GM06990 (cell line): Measurements from ENCODE around the gene TRAF3.

ENCODE experiments used
- DNase-seq: peaks from one replicate; pipeline ENCODE4 v3.0.0-alpha.2; 2011; ENCODE audit not compliant: insufficient read length; ENCODE audit errors: extremely low read depth
- H3K27me3 ChIP-seq: replicated peaks from 2 replicates; pipeline ENCODE4 v1.6.0; 2011; ENCODE audit warnings: low read length; ENCODE audit not compliant: control insufficient read depth, insufficient read depth
- H3K36me3 ChIP-seq: 2 replicates; pipeline ENCODE4 v1.5.1; 2011; ENCODE audit warnings: low read length; ENCODE audit not compliant: control insufficient read depth, insufficient read depth
- H3K4me3 ChIP-seq: replicated peaks from 2 replicates; pipeline ENCODE4 v1.5.1; 2011; ENCODE audit warnings: low read depth, mild to moderate bottlenecking, control low read depth, low read length
- TF ChIP-seq, protein P1 (sequence below): IDR thresholded peaks from 2 replicates; pipeline ENCODE4 v1.5.1; 2011; ENCODE audit warnings: low read length, control low read depth, mild to moderate bottlenecking, inconsistent platforms; ENCODE audit not compliant: insufficient read depth, poor library complexity, severe bottlenecking

Gene TRAF3

DNA sequence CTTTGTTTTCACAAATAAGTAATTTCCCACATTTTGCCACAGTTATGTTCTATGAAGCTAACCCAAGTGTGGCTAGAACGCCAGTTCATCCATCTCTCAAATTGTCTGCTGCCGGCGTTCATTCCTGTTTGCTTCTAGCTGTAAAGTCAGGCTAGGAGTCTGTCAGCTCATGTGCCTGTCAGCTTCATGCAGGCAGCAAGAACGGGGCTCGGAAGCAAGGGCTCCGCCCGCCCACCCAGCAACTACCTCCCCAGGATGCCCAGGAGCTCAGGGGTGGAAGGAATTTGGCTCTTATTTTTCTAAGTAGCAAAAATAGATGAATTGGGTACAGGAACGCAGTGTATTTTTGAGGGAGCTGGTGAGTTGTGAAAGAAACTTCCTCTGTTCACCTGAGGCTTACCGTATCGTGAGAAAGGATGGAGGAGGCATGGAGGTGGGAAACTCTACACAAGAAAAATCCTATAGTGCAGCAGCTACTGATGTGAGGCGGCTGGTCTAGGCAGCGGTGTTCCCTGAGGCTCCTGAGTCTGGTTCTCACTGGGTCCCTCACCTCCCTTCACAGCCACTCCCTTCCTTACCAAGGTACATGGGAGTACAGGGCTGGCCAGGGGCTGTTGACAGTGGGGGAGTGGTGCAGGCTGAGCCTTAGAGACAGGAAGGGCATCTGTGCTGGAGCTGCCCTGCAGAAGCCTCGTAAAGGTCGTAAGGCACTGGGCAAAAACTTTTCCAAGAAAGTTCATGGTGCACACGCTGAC lies 90.8 kb downstream of the TRAF3 start:
- TF ChIP-seq, protein P1, sequence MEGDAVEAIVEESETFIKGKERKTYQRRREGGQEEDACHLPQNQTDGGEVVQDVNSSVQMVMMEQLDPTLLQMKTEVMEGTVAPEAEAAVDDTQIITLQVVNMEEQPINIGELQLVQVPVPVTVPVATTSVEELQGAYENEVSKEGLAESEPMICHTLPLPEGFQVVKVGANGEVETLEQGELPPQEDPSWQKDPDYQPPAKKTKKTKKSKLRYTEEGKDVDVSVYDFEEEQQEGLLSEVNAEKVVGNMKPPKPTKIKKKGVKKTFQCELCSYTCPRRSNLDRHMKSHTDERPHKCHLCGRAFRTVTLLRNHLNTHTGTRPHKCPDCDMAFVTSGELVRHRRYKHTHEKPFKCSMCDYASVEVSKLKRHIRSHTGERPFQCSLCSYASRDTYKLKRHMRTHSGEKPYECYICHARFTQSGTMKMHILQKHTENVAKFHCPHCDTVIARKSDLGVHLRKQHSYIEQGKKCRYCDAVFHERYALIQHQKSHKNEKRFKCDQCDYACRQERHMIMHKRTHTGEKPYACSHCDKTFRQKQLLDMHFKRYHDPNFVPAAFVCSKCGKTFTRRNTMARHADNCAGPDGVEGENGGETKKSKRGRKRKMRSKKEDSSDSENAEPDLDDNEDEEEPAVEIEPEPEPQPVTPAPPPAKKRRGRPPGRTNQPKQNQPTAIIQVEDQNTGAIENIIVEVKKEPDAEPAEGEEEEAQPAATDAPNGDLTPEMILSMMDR, result no peak
- H3K36me3 ChIP-seq, result peaks cover 25% of the 10 kb centered on the region
- H3K4me3 ChIP-seq, result no peak overlapping the region
- H3K27me3 ChIP-seq, result no peaks in the 10 kb centered on the region
- no peak for DNase-seq

DNA sequence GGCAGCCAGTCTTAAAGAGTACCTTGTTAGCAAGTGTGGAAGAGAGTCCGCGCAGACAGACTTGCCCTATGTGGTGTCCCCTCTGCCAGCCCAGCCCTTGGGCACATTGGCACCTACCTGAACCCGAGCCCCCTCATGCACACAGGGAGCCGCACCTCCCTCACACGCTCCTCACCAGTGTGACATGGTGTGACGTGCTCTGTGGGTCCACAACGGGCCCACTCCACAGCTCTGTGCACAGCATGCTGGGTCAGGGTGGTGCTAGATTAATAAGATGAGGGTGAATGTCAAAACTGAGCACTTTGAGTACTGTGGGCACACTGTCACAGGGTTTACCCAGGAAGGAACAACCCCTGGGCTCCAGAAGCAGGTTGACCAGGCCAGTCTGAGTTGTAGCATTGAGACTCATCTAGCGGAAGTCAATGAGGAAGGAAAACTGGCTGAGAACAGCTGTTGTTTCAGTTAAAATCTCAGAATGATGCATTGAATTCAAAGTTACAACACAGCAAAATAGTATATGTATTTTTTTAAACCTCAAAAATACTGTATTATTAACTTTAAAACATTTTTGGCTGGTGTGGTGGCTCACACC lies 91.8 kb downstream of the TRAF3 start:
- Histone ChIP-seq H3K27me3 (no peaks in the 10 kb centered on the region), H3K36me3 (peaks cover 26% of the 10 kb centered on the region), H3K4me3 (no peak overlapping the region)
- TF ChIP-seq, protein P1, result no peak
- DNase-seq, result no peak

DNA sequence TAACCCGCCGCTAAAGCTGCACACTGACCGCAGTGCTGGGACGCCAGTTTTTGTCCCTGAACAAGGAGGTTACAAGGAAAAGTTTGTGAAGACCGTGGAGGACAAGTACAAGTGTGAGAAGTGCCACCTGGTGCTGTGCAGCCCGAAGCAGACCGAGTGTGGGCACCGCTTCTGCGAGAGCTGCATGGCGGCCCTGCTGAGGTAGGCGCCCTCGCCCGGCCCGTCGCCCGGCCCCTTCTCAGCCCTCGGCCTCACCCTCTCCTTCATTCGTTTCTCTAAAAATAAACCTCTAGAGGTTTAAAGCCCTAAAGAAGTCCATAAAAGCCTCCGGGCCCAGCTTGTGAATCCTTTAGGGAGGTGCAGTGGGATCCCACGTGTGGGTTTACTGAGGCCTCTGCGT lies 93.0 kb downstream of the TRAF3 start:
- H3K27me3 ChIP-seq, result no peaks in the 10 kb centered on the region
- H3K4me3 ChIP-seq, result no peak overlapping the region
- TF ChIP-seq, protein P1, result no peak
- no peak for DNase-seq
- H3K36me3 ChIP-seq, result peaks cover 27% of the 10 kb centered on the region

DNA sequence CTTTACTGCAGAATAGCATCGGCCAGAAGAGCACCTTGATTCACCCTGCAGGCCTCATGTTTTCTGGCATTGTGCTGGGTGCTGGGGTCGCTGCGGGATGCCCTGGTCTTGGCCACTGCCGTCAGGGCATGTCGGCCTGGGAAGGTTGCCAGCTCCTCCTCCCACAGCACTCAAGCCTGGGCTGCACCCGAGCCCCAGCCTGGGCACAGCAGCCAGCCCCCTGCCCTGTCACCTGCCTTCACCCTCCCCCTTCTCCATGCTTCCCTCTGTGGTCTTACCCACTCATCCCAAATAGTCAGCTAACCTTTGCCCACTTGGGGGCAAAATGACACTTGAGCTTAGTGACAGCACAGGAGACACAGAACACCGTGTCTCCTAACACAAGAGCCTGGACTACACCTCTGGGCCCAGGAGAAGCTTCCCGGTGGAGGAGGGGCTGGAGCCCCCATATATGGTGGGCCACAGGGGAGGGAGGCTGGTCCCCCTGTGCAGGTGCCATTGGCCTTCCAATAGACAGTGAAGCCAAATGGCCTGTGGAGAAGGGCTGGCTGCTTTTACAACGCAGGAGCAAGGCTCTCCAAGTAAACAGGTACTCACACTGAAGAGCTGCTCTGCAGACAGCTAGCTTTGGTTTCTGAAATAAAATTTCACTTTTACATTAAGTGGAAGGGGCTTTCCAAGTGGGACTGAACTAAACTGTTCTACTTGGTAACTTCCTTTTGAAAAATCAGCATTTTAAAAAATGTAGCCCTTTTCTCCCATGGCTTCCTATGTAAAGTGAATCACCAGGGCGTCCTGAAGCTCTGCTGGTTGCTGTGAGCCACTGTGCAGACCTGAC lies 94.0 kb downstream of the TRAF3 start:
- no peak overlapping the region for H3K4me3 ChIP-seq
- DNase-seq, result no peak
- TF ChIP-seq, protein P1, result no peak
- H3K36me3 ChIP-seq, result peaks cover 30% of the 10 kb centered on the region
- H3K27me3 ChIP-seq, result no peaks in the 10 kb centered on the region

DNA sequence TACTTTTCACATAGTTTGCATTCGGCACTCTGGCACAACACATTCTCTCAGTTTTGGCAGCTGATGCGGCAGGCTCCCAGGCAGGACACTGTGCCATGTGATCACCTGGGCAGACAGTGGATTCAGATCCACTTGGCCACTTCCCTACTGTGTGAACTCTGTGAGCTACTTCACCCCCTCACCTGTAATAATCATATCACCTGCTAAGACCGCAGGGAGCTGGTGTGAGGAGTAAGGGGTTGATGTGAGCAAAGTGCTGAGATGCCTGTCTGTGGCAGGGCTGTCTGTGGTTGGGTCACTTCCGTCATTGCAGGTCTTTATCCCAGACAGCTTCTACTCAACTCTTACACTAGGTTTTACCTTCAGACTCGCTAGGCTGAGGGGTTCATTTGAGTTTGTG lies 94.8 kb downstream of the TRAF3 start:
- no peaks in the 10 kb centered on the region for H3K27me3 ChIP-seq
- no peak for DNase-seq
- H3K4me3 ChIP-seq, result no peak overlapping the region
- peaks cover 33% of the 10 kb centered on the region for H3K36me3 ChIP-seq
- TF ChIP-seq, protein P1, result no peak
